ENCODE measurements around the gene PPP1R14C.

The PPP1R14C gene

DNA sequence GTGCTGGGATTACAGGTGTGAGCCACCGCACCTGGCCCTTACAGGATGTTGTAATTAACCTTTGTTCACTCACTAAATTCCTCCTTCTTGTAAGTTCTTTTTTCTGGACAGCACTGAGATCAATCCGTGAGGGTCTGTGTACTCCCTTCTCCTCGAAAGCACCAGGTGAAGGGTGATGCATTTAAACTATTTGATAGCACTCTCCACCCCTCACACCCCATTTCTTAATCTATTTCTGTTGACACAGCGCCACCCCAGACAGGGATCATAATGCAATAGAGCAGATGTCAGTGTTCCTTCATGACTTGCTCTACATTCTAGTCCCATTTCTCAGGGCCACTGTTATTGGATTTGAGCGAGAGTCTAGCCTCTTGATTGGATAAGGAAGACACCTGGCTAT, 46.3 kb downstream of the PPP1R14C start:
- no peak overlapping the region for H3K4me3 ChIP-seq (ENCODE audit: low read depth, low read length)

DNA sequence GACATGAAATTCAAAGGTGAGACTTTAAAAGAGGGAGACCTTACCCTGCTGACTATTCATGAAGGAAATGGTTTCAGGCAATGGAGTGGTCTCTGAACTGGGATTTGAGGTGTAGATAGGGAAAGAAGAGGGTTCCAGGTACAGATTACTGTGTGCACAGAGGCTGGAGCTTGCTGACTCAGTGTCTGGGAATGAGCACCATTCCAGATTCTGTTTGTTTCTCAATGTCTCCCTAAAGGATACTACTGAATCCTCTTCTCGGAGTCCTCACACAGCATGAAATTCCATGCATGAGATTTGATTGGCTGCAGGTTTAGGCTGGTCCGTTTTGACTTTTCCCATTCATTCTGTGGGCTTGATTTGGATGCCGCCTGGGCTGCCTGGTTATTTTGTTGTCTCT, 49.0 kb downstream of the PPP1R14C start:
- H3K4me3 ChIP-seq (ENCODE audit: low read depth, low read length): no peak overlapping the region

DNA sequence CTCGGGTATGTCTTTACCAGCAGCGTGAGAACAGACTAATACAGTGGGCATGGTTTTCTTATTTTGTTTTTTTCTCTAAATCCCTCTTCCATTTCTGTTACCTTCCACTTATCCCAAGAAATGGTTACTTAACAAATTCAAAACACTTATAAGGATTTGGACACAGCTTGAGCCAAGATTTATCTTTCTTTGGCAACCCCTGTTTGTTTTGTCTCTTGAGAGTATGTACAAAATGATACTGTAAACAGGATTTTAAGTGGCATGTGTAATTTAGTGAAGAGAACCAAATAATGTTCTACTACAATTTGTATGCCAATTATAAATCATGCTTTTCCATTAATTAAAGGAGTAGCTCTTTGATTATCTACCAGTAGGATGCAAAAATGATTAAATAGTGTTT, 51.4 kb downstream of the PPP1R14C start:
- H3K4me3 ChIP-seq (ENCODE audit: low read depth, low read length): no peak overlapping the region

DNA sequence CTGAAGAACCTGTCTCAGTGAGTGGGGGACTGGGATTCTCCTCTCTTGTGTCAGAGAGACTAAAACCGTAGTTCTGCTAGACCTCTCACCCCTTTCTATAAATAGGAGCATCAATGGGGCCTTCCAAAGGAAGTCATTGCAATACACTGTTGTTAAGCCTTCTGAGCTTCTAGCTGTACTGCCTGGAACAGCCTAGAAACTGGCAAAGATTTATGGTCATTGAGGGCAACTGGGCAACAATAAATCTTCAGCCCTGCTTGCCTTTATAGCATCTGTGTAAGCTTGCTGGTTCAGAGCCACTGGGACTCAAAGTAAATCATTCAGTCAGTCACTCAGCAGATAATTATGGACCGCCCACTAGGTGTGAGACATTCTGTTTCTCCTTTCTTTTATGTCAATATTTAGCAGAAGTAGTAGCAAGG, 53.2 kb downstream of the PPP1R14C start:
- no peak overlapping the region for H3K4me3 ChIP-seq (ENCODE audit: low read depth, low read length)

DNA sequence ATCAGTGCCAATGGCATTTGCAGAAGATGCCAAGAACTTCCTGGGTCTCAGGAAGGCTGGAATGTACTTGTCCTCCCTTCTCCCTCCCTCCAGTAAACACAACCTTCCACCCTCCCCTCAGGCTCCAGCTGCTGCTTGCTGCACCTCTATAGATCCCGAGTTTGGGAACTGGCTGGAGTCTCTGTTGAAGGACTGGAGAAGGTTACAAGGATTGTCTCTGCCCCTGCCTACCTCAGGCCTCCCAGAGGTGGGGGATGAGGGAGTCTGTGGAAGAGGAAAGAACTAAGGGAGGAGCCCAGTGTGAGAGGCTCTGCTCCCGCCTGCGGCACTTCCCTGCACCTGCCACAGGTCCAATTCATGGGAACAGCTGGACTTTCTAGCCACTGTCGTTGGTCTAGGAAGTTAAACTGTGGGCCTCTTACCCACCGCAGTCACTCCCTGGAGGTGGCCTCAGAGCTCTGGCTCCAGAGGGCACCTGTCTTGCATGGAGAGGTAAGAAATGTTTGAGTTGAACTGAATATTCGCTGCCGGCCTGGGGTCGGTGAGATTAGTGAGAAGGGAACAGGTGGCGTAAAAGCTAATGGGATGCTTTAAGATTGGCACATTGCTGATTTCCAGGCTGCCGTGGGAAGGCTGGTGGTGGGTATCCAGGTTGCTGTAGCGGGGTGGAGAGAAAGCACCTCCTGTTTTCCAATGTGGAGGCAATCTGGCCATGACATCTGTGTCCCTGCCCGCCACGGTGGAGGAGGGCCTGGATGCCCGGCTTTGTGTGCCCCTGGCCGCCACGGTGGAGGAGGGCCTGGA, 54.3 kb downstream of the PPP1R14C start:
- no peak overlapping the region for H3K4me3 ChIP-seq (ENCODE audit: low read depth, low read length)

DNA sequence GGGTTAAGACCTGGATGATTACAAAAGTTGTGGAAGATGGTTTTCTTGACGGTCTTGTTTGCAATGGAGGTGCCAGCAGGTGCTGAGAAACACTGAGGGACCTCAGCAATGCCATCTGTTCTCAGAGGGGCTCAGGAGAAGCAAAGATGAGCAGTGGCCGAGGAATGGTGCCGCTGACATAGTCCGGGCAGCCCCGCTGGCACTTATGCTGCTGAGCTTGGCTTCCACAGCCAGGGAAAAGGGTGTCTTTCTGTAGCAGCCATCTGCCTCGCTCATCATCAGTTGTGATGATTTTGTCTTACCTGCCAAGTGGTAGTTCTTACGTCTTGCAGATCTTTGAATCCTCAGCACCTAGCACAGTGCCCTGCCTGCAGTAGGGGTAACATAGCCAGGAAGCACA, 55.7 kb downstream of the PPP1R14C start:
- no peak overlapping the region for H3K4me3 ChIP-seq (ENCODE audit: low read depth, low read length)

DNA sequence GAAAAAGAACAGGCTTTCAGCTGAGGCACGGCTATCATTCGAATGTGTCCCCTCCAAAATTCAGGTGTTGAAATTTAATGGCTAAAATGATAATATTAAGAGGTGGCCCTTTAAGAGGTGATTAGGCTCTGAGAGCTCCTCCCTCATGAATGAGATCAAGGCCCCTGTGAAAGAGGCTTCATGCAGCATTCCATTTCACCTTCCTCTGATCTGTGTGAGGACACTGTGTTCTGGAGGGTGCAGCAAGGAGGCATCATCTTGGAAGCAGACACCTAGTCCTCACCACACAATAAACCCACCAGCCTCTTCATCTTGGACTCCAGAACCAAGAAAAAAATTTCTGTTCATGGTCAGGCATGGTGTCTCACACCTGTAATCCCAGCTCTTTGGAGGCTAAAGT, 56.4 kb downstream of the PPP1R14C start:
- no peak overlapping the region for H3K4me3 ChIP-seq (ENCODE audit: low read depth, low read length)

DNA sequence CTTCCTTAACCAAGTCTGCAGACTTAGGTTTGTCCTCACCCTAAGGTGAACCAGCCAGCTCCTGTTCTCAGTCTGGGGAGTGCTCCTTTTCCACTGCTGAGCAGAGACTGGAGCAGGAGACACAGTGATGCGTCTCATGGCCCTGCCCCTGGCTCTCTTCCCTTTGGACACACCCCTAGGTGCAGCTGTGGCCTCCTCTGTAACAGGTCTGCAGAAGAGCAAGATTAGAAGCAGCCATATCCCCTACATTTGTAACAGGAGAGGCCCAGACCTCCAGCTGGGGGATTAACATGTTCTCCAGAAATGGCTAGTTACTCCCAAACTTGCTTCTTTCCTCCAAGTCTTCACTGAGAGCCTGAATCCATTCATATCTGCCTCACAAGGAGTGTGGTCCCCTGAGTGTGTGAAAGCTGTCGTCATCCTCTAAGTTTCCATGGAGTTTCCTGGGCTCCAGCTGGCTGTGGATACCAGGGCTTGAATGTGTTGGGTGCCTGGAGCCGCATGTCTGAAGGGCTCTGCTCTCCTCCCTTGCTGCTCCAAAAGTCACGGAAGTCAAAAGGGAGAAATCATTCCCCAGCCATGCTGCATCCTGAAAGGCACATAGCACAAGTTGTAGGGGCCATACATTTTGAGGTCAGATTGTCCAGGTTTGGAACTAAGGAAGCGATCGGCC, 57.7 kb downstream of the PPP1R14C start:
- H3K4me3 ChIP-seq (ENCODE audit: low read depth, low read length): no peak overlapping the region

DNA sequence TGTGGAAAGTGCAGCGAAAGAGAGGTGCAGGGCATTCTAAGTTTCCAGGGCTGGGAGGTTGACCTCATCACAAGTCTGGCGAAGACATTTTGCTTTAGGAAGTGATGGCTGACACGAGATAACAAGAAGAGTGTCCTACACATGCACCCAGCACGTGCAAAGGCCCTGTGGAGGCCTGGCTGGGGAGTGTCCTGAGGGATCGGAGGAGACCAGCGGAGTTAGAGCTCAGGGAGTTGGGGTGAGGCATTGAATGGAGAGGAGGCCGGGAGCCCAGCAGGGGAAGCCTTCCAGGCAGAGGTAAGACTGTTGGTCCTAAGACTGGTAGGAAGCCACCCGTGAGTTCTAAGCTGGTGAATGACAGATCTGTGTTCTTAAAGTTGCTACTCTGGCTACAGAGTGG, 58.4 kb downstream of the PPP1R14C start:
- no peak overlapping the region for H3K4me3 ChIP-seq (ENCODE audit: low read depth, low read length)

DNA sequence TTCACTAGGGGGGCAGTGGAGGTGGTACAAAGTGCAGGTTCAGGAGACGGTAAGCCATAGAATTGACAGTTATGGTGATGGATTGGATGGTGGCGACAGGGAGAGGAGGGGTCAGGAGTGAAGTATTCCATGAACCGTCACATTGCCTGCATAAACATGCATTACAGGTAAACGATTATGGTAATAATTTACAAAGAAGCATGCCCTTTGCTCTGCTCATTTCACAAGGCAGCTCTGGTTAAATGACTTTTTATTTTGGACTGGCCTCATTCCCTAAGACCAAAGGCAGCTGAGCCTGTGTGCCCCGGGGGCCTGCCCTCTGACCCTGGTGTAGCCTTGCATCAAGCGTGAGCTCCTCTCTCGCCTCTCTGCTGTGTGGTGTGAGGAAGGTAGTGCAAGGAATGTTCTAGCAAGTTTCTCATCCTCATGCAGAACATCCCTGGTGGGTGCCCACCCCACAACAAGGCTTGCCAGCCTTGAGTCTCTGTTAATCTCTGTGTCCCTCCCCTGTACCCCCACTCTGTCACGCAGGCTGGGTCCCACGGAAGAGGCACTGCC, 59.0 kb downstream of the PPP1R14C start:
- no peak overlapping the region for H3K4me3 ChIP-seq (ENCODE audit: low read depth, low read length)

DNA sequence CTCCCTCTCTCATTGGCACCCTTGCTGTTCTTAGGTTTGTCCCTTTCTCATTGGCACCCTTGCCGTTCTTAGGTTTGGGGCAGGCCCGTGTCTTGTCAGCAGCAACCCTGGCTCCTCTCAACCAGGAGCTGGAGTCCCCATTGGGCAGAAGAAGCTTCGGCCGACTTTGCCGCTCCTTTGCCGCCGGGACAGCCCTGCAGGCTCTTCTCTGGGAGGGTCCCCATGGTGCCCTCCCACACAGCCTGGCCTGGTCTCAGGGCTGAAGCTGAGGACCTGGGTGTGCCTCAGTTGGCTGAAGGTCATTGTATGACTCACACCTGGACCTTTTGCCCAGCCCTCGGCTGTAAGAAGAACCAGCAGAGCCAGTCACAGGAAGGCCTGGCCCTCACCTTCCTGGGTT, 59.6 kb downstream of the PPP1R14C start:
- H3K4me3 ChIP-seq (ENCODE audit: low read depth, low read length): no peak overlapping the region

DNA sequence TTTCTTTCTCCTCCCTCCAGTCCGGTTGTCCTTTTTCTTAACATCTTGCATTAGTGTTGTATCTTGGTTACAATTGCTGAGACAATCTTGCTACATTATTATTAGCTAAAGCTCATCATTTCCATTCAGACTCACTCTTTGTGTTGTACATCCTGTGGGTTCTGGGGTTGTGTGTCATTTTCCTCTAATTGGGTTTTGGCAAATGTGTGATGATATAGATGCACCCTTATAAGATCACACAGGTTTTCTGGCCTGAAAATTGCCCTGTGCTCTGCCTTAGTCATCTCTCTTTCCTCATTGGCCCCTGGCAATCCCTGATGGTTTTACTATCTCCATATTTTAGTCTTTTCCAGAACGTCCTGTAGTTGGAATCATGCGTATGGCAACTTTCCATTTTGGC, 60.1 kb downstream of the PPP1R14C start:
- H3K4me3 ChIP-seq (ENCODE audit: low read depth, low read length): no peak overlapping the region

DNA sequence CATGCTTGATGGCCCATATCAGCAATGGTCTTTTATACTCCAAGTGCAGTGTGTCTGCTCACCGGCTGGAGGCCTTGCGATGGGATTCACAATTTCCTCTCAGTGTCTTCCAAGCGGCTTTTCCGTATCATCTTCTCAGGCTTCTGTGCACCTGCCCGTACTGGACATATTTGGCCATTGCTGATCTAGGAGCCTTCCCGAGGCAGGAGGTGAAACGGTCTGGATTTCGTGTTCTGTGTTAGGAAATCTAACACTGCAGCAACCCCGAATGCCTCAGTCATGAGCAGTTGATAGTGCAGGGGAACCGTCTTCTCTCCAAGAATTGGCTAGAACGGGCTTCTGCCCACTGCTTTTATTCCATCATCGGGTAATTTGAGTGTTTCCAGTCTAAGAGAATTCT, 60.5 kb downstream of the PPP1R14C start:
- H3K4me3 ChIP-seq (ENCODE audit: low read depth, low read length): no peak overlapping the region

DNA sequence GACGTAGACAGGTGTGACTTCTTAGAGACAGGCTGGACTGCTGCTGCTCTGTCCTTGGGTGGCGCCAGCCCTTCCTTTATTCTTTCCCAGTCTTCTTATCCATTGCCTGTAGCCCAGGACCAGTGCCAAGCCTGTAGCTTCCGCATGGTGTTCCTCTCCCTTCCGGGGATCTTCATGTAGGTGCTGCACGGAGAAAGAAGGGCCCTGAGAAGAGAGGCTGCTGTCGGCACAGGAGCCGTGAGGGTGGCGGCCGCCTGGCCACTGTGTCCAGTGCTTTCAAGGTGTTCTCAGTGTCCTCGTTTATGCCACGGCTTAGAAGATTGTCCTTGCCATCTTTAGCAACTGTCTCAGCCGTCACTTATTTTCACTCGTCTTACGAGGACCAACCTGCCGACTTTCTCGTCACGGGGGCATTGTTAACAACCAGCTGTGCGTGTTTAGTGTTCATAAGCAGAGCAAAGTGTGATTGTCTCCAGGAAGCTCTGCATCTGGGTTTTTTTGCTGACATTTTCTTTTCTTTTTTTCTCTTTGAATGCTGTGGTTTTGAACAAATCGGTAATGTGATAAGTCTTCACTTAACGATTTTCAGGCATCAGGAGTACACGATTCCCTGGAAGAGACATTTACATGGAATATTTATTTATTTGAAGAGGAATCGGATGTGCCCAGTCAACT, 61.2 kb downstream of the PPP1R14C start:
- no peak overlapping the region for H3K4me3 ChIP-seq (ENCODE audit: low read depth, low read length)

DNA sequence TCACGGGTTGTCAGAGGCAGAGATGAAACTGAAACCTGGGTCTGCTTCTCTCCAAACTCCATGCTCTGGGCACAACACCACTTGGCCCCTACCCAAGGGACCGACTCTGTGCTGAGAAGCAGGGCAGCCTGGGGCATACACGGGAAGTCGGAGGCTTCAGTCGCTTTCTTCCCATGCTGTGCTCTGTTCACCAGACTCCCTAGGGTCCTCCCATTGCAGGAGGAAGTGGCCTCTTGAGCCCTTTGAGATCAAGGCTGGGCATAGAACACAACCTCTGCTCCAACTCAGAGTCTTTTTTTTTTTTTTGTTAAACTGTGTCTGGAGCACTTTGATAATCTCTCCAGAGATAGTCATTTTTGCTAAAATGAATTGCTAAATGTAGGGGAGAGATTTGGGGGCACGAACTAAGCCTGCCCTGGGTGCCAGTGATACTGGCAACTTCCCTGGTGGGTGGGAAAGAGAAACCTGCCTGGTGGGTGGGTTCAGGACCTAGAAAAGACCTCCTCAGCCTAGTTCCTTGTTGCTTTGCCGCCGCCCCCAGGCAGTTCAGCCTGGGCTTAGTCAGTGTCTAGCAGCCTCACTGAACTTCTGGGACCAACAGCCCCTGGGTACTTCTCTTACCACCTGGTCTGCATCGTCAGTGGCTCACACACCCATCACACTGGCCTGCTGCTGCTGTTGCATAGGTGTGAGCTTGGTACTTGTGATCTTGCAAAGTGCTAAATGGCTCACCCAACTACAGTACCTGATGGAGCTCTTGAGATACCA, 62.0 kb downstream of the PPP1R14C start:
- no peak overlapping the region for H3K4me3 ChIP-seq (ENCODE audit: low read depth, low read length)

DNA sequence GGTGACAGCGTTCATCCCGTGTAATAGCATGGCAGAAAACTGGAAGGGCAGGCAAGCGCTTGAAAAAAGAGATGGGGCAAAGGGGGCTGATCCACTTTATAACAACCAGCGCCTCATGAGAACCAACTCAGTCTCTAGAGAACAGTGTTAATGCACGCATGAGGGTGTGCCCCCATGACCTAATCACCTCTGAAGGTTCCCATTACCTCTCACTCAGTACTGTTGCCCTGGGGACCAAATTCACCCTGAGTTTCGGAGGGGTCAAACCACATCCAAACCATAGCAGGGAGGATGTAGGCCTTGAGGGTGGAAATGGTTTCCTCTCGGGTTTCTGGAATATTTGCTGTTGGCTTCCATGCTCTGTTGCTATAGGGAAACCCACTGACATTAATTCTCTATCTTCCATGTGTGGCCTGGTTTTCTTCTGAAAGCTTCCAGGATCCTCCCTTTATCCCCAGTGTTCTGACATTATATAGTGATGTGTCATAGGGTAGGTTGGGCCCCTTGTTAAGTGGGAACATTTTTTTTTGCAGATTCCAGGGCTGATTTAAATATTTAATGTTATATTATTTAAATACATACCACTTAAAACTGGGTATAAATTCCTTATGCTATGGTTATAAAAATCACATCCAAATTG, 65.2 kb downstream of the PPP1R14C start:
- H3K4me3 ChIP-seq (ENCODE audit: low read depth, low read length): no peak overlapping the region

DNA sequence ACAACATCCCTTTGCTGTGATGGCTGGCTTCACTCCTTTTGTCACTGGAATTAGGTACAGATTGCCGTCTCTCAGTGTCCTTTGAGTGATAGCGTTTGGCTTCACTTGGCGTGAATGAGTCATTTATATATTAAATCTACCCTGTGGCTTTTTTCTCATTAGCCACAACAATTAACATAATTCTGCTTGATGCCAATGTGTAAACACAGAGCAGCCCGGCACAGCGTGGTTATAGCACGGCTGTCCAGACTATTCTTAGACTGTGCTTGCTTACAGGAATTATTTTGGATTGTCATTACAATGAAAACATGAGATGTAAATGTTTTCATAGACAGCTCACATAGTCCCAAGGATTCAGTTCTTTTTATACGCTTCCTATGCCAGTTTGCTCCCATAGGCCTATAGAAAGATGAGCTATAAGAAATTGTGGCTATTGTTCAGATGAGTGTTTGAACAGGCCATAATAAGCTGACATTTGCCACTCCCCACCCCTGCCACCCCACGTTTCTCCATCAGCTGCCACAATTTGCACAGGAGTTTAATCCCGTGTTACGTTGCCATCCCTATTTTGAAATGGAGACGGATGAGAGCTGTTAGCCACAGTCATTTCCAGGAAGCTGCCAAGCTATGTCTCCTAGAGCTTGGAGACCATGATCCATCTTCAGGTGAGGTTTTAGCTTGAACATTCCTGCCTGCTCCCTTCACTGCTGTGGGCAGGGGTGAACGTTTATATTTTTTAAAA, 65.9 kb downstream of the PPP1R14C start:
- H3K4me3 ChIP-seq (ENCODE audit: low read depth, low read length): no peak overlapping the region

DNA sequence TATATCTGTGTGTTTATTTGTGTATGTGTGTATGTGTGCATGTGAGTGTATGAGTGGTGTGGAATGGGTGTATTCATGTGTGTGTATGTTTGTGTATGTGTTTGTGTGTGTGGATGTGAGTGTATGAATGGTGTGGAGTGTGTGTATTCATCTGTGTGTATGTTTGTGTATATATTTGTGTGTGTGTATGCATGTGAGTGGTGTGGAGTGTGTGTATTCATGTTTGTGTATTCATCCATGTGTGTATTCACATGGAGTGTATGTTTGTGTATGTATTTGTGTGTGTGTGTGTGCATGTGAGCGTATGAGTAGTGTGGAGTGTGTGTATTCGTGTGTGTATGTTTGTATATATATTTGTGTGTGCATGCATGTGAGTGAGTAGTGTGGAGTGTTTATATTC, 66.6 kb downstream of the PPP1R14C start:
- H3K4me3 ChIP-seq (ENCODE audit: low read depth, low read length): no peak overlapping the region

DNA sequence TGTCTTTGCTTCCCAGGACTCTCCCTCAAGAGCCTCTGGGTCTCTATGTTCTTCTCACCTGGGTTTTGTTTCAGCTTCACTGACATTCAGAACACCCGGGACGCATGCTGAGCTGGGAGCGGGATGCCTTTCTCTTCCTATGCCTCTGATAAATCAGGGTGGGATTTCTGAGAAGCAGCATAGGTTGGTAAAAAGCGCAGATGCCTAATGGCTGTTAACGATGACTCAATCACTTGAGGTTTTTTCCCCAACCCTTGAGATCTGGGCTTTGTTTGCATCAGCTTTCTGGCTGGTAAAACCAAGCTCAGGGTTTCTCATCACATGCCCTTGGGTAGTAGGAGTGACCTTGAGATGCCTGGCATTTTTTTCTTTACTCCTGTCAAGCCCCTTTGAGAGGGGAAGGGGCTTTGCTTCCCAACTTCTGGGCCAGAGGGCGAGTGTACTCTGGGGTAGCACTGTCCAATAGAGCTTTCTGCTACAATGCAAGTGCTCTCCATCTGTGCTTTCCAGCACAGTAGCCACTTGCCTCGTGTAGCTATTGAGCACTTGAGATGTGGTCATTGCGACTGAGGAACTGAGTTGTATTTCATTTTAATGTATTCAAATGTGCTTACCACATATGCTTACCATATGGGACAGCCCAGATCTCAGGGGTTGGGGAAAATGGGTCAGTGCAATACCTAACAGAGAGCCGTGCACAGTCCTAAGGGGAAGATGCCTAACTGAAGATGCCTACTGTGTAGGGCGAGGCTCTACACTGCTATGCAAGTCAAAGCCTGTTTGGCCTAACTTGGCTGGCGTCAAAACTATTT, 69.1 kb downstream of the PPP1R14C start:
- H3K4me3 ChIP-seq (ENCODE audit: low read depth, low read length): no peak overlapping the region

Data from iPS-11a (cell line).